Putamen (tissue), 1 donor: ENCODE measurements around the gene PTPN1.
"Not testable (repeated sequence)": the region's sequence is repeated elsewhere in the genome, so short reads cannot be mapped to it uniquely, and the experiment has no call there.

Experiments
- DNase-seq: peaks from one replicate; pipeline ENCODE4 v3.0.0-alpha.2; 2016; ENCODE audit warnings: low spot score

PTPN1 gene

DNA sequence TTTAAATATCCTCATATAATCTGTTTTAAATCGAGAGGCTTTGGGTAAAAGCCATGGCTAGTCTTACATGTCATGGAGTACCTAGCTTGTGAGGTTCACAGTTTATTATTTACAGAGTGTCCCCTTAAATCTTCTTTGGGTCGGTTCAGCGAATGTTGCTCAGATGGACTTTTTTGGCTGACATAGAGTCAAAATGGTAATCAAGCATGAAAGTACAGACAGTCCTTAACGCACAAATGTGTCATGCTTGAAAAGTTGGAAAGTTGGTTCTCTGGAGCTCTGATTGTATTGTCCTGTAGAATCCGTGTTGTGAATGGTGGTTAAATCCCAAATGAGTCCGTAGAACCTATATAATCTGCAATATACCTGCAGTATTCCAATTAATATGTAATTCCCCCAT lies 22.0 kb downstream of the PTPN1 start:
- no peak for DNase-seq

DNA sequence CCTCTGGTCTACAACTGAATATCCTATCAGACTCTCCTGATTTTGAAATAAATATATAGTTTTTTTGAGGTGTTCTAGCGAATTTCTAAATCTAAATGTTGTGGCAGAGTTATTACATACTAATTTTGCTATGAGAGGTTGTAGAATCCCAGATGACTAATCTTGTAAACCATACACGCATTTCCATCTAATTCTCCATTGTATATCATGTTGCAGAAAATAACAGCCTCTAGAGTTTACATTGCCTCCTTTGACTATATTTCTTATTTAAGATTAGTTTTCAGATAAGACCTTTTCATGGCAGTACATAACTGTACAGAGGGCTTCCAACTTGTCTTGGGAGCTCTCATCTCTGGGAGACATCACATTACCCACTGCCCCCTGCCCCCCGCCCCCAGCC lies 22.9 kb downstream of the PTPN1 start:
- DNase-seq, result no peak

DNA sequence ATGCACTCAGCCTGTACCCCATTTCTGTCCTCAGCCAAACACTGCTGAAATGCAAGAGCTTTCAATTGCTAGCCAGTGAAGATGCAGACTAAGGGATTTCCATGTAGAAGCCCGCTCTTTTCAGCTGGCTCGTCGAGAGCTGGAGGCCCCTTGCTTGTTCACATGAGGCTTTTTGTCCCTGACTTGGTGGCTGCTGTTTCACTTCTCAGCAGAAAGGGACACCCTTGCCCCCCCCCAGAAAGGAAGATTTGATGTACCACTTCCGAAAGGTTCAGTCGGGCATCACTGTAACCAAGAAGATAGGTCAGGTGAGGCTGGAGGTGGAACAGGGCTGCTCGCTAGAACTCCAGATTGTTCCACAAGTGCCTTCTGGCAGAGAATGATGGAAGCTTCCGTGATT lies 23.3 kb downstream of the PTPN1 start:
- DNase-seq, result no peak

DNA sequence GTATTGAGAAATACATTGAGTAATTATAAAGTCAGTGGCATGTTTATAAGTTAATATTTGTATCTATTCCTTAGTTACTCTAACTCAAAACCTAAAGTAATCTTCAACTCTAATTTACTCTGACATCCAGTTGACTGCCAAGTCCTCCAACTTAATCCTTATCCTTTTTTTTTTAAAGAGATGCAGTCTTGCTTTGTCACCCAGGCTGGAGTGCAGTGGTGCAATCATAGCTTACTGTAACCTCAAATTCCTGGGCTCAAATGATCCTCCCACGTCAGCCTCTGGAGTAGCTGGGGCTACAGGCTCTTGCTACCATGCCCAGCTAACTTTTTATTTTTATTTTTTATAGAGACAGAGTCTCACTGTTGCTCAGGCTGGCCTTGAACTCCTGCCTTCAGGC lies 24.4 kb downstream of the PTPN1 start:
- no peak for DNase-seq

DNA sequence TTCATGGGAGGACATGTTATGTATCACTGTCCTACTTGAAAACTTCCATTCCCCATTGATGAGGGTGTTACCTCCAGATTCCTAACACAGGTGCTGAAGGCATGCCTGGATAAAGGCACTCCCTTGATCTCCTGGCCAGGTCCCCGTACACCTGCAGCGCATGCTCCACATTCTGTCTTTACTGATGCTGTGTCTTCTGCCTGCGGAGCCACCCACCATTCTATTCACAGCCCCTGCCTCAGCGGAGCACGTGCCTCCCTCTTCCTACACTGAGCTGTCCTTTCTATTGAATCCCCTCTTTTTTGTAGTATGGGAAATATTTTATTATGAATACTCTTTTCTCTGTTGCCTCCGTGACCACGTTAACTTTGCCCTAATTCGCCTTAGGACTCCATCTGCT lies 25.0 kb downstream of the PTPN1 start:
- no peak for DNase-seq

DNA sequence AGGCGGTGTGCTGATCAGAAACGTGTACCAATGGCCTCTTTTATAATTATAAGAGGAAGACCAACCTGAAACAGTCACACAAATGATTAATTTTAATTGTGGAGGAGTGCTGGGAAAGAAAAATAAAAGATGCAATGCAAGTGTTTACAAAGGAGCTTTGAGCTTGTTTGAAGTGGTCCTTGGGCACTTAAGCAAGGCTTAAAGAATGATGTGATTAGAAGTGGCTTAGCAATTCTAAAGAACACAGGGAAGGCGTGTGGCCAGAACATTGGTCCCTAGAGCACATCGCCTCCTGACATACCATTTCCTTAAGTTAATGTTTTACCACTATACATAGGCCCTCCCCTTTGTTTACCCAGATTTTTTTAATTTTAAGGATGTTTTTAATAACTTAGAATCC lies 26.1 kb downstream of the PTPN1 start:
- no peak for DNase-seq

DNA sequence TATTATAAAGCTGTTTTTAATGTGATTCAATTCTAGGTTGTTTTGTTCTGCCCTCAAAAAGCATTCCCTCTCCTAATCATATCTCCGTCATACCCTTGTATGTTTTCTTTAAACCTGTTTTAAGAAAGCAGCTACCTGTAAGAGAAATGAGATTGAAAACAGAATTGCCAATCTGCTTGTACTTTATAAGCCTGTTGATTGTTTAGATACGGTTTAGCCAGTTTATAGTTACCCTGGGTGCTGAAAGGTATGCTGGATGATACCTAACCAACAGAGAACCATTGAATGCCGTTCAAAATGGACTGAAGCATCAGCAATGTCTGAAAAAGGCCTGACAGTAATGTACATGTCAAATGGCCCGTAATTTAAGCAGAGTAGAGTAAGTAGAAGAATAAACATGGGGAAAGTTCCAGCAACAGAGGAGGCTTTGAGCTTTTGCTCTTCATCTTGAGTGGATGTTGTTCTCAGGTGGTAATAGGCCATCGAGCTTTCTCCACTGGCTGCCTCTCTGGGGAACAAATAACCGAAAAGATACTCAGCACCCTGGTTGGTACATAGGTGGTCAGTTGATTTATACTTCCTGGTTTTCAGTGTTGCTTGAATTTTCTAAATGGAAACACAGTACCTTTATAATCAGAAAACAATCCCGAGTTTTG lies 27.5 kb downstream of the PTPN1 start:
- no peak for DNase-seq

DNA sequence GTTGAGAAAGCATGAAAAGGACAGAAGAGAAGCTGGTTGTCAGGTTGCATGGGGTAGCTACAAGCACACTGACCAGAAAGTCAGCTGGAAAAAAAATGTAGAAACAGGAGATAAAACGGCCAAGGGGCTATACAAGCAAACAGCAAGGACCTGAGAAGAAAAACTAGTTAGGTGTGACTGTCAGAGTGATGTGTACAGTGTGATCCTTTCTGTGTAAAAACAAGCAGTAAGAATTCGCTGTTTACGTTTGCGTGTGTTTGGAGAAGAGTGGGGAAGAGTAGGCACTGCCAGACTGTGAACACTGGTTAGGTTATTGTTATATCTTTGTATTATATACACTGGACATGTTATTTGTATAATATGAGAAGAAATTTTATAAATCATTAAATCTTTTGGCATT lies 28.1 kb downstream of the PTPN1 start:
- no peak for DNase-seq

DNA sequence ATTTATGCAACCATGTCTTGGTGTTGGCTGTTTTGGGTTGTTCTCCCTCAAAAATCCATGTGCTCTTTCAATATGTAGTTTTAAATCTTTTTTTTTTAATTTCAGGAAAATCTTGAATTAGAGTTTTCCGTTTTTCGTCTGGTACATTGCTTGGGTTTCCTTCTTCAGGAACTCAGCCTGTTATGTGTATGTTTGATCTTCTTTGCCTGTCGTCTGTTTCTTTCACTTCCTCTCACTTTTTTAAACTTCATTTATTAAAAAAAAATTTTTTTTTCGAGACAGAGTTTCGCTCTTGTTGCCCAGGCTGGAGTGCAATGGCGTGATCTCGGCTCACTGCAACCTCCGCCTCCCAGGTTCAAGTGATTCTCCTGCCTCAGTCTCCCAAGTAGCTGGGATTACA lies 29.6 kb downstream of the PTPN1 start:
- not testable (repeated sequence) for DNase-seq

DNA sequence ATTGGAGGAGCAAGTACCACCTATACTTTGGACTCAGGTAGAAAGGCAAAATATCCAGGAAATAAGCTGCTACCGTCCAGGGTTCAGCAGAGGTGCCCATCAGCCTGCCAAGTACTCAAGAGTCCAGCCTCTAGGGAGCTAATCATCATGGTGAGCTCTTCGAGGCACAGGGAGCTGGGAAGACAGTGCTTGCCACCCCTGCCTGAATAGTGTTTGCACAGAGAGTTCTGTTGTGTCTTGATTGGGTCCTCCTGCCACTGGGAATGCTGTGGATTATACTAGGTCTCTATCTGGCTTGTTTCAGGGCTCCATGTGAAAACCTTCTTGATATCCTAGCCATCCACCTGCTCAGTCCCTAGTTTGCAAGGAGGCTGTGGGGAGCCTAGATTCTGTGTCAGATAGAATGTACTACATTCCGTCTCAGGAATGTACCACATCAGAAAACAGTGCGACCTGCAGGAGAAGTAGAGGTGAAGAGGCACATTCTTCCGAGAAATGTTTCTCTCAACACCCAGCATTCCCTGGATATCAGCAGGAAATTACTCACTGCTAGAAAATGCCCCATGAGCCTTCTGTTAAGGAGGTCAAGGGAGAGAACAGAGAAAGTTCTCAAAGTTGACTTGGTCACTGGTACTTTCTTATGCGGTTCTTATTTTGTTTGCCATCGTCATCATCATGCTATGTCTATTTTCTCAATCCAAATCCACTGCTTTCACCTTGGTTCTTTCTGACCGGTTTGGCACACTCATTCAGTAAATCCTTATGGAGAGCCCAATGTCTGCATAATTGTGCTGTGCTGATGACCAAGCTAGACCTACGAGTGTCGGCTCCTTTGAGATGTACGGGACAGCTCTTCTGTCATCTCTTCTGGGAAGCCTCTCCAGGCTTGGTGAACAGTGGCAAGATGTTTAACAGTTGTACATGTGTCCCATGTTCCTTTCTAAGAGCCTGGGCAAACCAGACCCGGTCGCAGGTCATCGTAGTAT lies 30.7 kb downstream of the PTPN1 start:
- DNase-seq, result no peak

DNA sequence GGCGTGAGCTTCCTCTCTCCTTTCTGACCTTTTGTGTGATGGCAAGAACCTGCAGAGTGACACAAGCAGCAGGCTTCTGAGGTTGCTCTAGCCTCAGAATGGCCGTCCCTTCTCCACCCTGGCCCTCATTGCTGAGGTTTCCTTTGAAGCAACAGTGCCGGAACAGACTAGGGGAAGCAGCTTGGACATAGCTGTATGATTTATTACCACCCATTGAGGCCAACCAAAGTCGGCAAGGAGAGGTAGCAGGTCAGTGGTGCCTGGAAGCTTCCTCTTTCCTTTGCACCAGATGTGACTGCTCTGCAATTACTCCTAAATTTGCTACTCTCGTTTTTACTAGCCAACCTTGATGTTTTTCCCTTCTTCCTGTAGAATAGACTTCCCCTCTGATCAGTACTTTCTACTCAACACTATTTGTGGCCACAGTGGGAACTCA lies 31.4 kb downstream of the PTPN1 start:
- DNase-seq, result no peak

DNA sequence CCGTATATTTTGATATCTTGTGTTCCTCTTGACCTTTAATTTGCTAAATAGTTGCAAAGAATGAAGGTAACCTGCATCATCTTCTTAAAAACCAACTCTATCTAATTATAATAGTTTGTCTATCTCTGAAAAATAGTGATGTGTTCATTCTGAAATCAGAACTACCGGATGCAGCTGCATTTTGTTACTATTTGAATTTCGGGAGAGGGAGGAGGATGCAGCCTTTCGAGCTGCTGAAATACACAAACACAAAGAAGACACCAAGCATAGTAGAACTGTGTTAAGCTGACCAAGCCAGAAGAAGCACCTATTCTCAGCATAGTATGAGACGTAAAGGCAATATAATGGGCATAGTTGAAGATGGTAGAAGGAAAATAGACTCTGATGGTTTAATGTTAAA lies 33.1 kb downstream of the PTPN1 start:
- DNase-seq, result no peak

DNA sequence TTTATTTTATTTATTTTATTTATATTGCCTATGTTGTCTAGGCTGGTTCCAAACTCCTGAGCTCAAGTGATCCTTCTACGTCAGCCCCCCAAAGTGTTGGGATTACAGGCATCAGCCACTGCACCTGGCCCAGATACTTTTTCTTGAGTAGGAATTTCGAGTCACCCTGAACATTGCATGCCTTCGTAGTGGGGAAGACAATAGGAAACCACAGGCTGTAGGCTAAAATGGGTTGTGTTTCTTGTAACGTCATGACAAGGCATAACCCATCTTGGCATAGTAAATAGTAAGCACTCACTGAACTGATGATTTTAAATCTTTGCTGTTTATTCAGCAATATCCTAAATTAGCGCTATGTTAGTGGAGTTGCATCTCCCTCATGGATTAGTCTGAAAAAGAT lies 34.9 kb downstream of the PTPN1 start:
- no peak for DNase-seq

DNA sequence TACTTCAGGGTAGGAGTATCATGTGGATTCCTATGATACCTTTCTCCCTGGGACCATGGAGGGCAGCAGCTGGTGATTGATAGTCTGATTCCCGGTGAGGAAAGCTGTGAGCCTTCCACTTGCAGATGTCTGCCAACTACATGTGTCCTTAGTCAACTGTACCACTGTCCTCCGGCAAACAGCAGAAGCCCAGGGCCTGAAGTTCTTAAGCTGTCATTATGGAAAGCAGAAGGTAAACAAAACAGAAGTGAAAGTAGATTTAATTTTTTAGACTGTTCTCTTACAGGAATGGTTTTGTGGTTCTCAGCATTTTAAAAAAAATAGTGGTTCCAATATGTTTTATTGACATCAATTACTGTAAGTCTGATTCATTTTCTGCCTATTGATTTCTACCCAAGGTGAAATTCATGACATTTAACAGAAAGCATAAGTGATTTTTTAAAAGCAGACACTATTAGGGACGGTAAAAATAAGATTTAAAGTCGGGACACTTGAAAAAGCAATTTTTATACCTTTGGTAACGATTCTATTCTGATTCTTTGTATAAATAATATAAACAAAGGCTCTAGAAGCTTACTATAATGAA lies 36.6 kb downstream of the PTPN1 start:
- DNase-seq, result no peak

DNA sequence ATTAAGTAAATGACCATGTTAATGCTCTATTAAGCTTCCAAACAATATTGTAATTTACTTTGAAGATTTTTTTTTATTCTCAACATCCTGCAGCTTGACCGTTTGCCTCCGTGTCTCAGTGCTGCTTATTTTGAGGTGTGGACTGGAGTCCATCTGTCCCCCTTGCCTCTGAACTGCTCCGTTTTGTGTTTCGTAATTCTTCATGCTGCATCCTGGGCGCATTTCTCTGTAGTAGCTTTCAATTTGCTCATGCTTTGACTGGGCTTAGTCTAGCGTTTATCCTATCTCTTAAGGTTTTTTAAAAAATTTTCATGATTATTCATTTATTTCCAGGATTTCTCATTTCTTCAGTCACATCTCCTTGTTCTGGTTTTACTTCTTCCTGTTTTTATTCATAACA lies 37.8 kb downstream of the PTPN1 start:
- DNase-seq, result no peak

DNA sequence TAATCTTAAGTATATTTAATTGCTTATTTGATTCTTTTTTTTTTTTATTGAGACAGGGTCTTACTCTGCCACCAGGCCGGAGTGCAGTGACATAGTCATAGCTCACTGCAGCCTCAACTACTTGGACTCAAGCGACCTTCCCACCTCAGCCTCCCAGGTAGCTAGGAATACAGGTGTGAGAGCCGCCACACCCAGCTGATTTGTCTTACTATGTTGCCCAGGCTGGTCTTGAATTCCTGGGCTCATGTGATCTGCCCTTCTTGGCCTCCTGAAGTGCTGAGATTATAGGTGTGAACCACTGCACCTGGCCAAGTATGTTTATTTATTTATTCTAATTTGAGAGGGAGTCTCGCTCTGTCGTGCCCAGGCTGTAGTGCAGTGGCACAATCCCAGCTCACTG lies 38.2 kb downstream of the PTPN1 start:
- no peak for DNase-seq

DNA sequence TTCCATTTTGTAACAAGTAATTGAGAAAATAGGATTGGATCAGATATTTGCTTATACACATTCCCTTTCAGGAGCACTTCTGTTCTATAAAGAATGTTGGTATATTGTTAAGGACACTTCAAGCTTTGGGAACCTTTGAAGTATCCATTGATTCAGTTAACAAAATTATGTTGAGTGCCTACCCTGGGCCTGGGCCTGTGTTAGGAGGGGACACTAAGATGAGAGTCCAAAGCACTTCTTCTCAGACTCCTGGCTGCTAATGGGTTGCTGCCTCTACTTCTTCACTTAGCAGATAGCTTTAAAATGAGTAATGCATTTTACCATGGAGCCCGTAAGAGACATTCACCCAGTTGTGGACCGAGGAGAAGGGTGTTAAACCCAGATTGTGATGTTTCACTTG lies 40.3 kb downstream of the PTPN1 start:
- DNase-seq, result no peak

DNA sequence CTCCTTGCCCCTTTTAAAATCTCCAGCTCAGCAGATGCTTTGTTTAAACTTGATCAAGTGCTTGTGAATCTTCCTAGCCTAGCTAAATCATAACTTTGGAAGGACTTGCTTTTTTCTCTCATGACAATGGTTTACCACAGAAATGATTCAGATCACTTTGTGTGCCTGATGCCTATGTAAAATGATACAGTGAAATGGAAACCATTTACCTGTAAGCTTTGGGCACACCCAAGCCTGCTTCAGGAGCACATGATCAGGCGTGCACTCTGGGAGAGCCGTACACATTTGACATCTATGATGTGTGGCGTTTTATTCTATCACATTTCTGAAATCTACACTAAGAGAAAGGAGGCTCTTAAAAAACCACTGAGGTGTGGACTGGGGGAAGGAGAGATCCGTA lies 41.1 kb downstream of the PTPN1 start:
- DNase-seq, result no peak

DNA sequence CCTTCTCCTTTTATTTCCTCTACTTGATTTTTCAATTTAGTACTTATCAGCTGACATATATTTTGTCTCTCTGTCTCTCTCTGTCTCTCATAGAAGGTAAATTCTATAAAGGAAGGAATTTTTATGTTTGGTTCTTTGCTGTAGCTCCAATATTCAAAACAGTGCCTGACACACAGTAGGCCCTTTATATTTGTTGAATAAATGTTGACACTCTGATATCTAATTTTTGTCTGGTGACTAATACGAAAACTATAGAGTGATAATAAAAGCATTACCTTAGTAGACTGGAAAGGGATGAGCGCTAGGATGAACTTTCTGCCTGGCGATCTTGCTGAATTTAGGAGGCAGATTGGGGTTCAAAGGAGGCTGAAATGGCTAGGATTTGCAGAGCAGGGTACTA lies 42.8 kb downstream of the PTPN1 start:
- no peak for DNase-seq

DNA sequence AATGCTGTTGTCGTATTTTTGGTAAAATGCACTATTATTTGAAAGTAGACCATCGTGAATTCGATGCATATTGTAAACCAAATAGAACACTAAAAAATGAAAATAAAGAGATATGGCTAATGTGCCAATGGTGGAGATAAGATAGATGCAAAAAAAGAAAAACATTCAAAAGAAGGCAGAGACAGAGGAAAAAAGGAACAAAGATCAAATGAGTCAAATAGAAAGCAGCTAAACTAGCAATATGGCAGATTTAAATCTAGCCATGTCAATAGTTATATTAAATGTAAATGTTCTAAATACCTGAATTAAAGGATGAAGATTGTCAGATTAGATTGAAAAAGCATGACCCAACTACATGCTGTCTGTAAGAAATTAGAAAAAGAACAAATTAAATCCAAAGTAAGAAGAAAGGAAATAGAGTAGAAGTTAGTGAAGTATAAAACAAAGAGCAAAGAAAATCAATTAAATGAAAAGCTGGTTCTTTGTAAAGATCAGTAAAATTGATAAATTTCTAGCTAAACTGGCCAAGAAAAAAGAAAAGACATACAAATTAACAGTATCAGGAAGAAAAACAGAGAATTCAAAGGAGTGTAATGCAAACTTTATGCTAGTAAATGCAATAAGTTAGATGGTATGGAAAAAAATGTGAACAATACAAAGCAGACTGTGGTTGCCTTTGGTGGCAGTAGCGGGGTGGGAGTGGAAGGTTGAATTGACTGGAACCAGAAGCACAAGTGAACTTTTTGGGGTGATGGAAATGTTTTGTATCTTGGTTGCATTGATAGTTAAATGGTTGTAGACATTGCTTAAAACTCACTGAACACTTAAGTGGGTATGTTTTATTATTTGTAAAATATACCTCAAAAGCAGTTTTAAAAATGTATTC lies 44.8 kb downstream of the PTPN1 start:
- no peak for DNase-seq

DNA sequence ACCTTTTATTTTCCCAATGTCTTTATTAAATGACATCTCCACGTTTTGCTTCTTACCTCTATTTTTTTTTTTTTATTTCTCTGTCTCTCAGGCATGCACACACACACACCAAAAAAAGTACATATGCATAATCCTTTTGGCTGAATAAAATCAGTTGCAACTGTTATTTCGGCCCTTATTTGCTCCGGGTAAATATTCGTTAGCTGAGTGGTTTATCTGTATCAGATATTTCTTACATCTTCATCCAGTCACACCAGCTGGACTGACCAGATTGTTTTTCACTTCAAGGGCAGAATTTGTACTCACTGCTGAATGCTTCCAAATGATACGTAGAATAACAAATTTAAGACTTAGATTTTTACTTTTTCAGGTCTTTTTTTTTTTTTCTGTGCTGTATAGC lies 45.5 kb downstream of the PTPN1 start:
- no peak for DNase-seq

DNA sequence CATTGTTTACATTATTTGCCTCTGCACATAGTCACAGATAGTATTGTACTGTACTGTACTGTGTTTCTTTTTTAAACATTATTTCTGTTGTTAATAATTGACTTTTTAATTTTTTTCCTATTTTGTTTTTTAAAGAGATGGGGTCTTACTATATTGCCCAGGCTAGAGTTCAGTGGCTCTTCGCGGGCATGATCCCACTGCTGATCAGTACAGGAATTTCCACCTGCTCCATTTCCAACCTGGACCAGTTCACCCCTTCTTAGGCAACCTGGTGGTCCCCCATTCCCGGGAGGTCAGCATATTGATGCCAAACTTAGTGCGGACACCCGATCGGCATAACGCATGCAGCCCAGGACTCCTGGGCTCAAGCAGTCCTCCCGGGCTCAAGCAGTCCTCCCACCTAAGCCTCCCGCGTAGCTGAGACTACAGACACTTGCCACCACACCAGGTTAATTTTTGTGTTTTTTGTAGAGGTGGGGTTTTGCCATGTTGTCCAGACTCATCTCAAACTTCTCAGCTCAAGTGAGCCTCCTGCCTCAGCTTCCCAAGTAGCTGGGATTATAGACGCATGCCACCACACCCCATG lies 47.5 kb downstream of the PTPN1 start:
- DNase-seq, result no peak
